MG63 (cell line): ENCODE measurements around the gene HSD17B14. TPM values are rescaled to one million over a fixed set of nuclear protein-coding genes. Genes with fewer than 3 reads are reported as not detected.

ENCODE experiments used
- DNase-seq: peaks from one replicate; pipeline ENCODE4 v3.0.0-alpha.2; 2020
- H3K27me3 ChIP-seq: fragments of 250-450 bp; sonication (Bioruptor Pico); 2 replicates; pipeline ENCODE4 v1.5.1; 2020; ENCODE audit warnings: mild to moderate bottlenecking, moderate library complexity
- H3K36me3 ChIP-seq: fragments of 250-450 bp; sonication (Bioruptor Pico); 2 replicates; pipeline ENCODE4 v1.5.1; 2020; ENCODE audit warnings: mild to moderate bottlenecking, moderate library complexity
- H3K4me3 ChIP-seq: fragments of 250-450 bp; sonication (Bioruptor Pico); 2 replicates; pipeline ENCODE4 v1.5.1; 2020; ENCODE audit warnings: mild to moderate bottlenecking, moderate library complexity
- H3K9me3 ChIP-seq: fragments of 250-450 bp; sonication (Bioruptor Pico); 2 replicates; pipeline ENCODE4 v1.5.1; 2020; ENCODE audit warnings: mild to moderate bottlenecking, moderate library complexity
- total RNA-seq: library from RNA; depleted of rRNA; stranded (reverse); fragments of >200 nt; shearing (Covaris generic); gene quantifications from 2 replicates; pipeline ENCODE4 v1.2.3, GENCODE V29; 2014; ENCODE audit warnings: low replicate concordance

The HSD17B14 gene
- total RNA-seq, 1 experiment from 2014 or later, result not detected

- H3K27me3 ChIP-seq, result no peaks in the 10 kb centered on the region
- no peaks in the 10 kb centered on the region for H3K9me3 ChIP-seq
- no peak for DNase-seq
- no peak overlapping the region for H3K4me3 ChIP-seq
- no peaks in the 10 kb centered on the region for H3K36me3 ChIP-seq
Observed at GRCh38 chr19:48815870-48816501, 20.3 kb downstream of the HSD17B14 start.

DNA sequence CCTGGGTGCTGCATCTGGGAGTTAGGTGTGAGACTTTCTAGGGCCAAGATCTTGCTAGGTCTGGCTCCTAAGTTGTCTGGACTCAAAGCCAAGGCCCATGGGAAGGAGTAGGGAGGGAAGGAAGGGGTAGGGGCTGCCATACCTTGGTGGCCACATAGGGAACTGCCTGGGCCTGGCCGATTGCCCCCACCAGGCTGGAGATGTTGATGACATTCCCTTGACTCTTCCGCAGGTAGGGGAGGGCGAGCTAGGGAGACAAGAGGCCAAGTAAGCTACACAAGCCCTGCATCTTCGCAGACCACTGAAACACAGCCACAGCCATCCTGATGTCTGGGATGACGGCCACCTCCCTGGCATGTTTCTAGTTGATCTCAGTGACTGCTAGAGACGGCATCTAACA, 21.4 kb downstream of the HSD17B14 start:
- H3K9me3 ChIP-seq, result no peaks in the 10 kb centered on the region
- H3K27me3 ChIP-seq, result no peaks in the 10 kb centered on the region
- H3K36me3 ChIP-seq, result no peaks in the 10 kb centered on the region
- DNase-seq, result no peak
- no peak overlapping the region for H3K4me3 ChIP-seq

DNA sequence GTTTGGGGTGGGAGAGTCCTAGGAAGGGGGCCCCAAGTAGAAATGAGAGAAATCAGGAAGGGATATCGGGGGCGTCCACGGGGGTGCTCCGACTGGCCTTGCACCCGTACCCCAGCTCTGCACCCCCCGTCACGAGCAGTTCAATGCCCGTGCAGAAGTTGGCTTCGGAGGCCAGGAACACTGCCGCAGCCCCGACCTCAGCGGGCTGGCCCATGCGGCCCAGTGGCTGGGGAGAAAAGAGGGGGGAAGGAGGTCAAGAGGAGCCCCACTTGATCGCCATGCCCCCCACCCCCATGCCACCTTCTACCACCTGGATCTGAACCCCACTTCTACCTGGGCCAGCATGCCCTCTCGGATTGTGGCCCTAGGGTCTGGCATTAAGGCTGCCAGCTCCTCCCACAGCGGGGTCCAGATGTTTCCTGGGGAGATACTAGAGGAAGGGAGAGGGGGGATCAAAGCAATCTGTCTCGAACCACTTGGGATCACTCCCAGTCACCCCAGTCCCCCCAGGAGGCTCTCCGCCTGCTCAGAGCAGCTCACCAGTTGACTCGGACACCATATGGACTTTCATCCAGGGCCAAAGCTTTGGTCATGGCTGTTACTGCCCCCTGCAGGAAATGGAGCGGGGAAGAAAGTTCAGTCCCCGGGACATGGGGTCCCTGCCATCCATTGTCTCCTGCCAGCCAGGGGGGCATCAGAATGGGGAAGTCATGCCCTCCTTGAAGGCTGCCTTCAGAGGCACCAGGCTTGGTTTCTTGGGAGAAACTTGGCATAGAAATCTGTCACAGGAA, 23.0 kb downstream of the HSD17B14 start:
- DNase-seq, result no peak
- Histone ChIP-seq H3K4me3 (no peak overlapping the region), H3K9me3 (no peaks in the 10 kb centered on the region), H3K27me3 (no peaks in the 10 kb centered on the region), H3K36me3 (no peaks in the 10 kb centered on the region)

DNA sequence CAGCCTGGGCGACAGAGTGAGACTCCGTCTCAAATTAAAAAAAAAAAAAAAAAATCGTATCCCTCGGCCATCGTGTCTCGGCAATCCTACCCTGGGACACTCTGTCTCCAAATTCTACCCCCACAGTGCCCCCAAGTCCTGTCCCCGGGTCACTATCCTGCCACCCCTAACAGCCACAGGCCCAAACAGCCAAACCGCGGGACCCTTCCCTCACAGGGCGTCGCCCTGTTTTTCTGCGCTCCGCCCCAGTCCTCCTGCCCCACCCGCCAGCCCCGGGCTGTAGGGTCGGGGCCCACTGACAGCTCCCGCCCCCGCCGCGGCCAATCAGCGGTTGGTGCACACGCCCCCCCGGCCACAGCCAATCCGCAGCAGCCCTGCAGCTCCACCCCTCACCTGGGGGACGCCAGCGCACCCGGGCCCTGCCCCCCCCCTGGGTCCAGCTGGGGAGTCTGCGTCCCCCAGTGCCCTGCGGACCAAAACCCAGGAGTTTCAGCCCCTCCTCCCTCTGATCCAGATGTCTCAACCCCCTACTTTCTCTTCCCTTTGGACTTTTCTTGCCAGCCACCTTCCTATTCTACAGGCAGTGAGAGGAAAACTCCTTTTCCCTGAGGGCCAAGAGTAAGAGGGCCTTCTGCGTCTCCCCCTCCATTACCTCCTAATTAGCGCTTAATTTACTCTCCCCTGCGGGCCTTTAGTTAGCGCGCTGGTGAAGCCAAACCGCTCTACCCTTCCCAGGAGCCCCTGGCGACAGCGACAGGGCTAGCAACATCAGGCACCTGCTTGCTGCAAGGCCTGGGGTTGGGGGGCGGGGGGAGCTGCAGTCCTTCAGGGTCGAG, 24.0 kb downstream of the HSD17B14 start:
- H3K27me3 ChIP-seq, result no peaks in the 10 kb centered on the region
- peak overlapping the region; percentile 64 for H3K4me3 ChIP-seq
- peaks cover 4% of the 10 kb centered on the region; the same call in 1 of the 2 replicates for H3K36me3 ChIP-seq
- H3K9me3 ChIP-seq, result no peaks in the 10 kb centered on the region
- peak; percentile 76 for DNase-seq

DNA sequence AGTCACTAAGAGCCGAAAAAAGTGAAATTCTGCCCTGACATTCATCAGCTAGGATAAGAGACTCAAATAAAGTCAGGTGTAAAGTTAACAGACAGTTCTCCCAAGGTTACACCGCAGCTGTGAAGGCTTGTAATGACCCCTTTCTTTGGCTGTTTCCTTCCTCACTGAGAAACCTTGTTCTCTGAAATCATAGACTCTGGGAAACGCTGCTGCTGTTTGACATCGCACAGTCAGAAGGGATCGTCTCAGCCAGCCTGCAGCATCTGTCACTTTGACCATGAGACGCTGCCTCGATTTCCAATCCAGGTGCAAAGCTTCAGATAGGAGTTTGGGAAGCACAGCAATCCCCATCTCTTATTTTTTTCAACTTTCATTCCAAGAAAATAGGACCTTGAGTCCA, 26.1 kb downstream of the HSD17B14 start:
- Histone ChIP-seq H3K4me3 (peak overlapping the region; percentile 64), H3K27me3 (no peaks in the 10 kb centered on the region), H3K36me3 (peaks cover 6% of the 10 kb centered on the region; the same call in 1 of the 2 replicates), H3K9me3 (no peaks in the 10 kb centered on the region)
- DNase-seq, result no peak

GRCh38 chr19:48807590-48808308, 28.5 kb downstream of the HSD17B14 start:
- H3K4me3 ChIP-seq, result no peak overlapping the region
- no peak for DNase-seq

DNA sequence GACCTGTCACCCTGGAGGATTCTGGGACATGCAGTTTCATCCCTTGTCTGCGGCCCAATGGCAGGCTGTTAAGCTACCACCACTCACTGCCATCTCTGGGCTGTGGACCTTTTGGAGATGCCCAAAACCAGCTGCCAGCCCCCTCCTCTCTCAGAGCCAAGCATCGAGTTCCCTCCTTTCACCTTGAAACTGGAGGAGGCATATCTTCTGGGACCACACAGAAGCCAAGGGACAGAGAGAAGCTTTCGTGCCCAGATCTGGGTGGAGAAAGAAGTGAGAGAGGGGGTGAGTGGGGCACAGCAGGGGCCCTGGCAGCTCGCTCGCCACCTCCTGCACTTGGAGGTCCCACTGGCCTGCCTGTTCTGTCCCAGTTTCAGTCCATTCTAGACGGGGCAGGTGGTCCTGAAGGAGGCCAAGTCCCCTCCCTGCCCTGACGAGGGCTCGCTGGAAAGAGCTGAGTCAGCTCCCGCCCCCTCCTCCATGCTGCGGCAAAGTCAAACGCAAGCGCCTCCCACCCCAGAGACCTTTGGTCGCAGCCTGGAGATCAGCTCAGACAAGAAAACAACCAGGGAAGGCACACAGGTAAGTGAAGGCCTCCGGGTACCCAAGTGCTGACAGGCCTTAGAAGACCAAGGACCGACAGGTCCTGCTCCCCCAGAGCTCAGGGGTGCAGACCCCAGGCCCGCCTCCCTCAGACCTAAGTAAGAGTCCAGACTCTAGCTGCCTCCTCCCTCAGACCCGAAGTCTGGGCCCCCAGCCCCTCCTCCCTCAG, 29.3 kb downstream of the HSD17B14 start:
- DNase-seq, result peak; percentile 43
- no peaks in the 10 kb centered on the region for H3K27me3 ChIP-seq
- no peaks in the 10 kb centered on the region for H3K9me3 ChIP-seq
- no peak overlapping the region for H3K4me3 ChIP-seq
- peaks cover 6% of the 10 kb centered on the region; the same call in 1 of the 2 replicates for H3K36me3 ChIP-seq

More at GRCh38 chr19:48807590-48808308, 28.5 kb downstream of the HSD17B14 start:
- H3K36me3 ChIP-seq, result peaks cover 6% of the 10 kb centered on the region; the same call in 1 of the 2 replicates
- no peaks in the 10 kb centered on the region for H3K27me3 ChIP-seq
- no peaks in the 10 kb centered on the region for H3K9me3 ChIP-seq

- Histone ChIP-seq H3K36me3 (peaks cover 6% of the 10 kb centered on the region; the same call in 1 of the 2 replicates), H3K27me3 (no peaks in the 10 kb centered on the region), H3K4me3 (no peak overlapping the region), H3K9me3 (no peaks in the 10 kb centered on the region)
- DNase-seq, result no peak
Observed at GRCh38 chr19:48806518-48806817, 29.8 kb downstream of the HSD17B14 start.

GRCh38 chr19:48805452-48805851, 30.8 kb downstream of the HSD17B14 start:
- H3K4me3 ChIP-seq, result no peak overlapping the region
- H3K27me3 ChIP-seq, result no peaks in the 10 kb centered on the region
- peaks cover 6% of the 10 kb centered on the region; the same call in 1 of the 2 replicates for H3K36me3 ChIP-seq
- no peak for DNase-seq
- no peaks in the 10 kb centered on the region for H3K9me3 ChIP-seq

DNA sequence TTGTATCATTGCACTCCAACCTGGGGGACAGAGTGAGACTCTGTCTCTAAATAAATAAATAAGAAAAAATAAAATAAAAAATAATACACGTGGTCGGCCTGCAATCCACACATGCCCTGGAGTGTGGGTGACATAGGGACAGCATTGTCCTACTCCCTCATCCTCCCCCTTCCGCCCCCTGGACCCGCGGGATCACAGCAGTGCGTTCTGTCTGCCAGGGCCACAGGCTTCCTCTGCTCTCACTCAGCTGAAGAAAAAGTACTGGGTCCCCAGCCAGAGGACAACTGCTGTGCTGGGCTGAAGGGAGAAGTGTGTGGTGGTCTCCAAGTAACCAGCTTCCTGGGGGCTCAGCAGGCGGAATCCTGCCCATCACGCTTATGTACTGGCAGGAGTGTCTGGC, 31.8 kb downstream of the HSD17B14 start:
- Histone ChIP-seq H3K27me3 (no peaks in the 10 kb centered on the region), H3K36me3 (peaks cover 8% of the 10 kb centered on the region; the same call in 1 of the 2 replicates), H3K4me3 (no peak overlapping the region), H3K9me3 (no peaks in the 10 kb centered on the region)
- DNase-seq, result no peak

DNA sequence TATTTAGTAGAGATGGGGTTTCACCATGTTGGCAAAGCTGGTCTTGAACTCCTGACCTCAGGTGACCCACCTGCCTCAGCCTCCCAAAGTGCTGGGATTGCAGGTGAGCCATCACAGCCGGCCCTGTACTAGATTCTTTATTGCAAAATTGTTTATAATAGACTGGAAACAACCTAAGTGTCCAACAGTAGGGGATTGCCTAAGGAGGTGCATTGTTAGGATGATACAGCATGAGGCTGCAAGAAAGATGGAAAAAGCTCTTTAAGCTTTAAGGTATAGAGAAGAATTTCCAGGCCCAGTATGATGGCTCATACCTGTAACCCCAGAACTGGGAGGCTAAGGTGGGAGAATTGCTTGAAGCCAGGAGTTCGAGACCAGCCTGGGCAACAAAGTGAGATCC, 33.7 kb downstream of the HSD17B14 start:
- no peak overlapping the region for H3K4me3 ChIP-seq
- no peaks in the 10 kb centered on the region for H3K27me3 ChIP-seq
- peaks cover 9% of the 10 kb centered on the region for H3K36me3 ChIP-seq
- DNase-seq, result no peak
- H3K9me3 ChIP-seq, result no peaks in the 10 kb centered on the region

DNA sequence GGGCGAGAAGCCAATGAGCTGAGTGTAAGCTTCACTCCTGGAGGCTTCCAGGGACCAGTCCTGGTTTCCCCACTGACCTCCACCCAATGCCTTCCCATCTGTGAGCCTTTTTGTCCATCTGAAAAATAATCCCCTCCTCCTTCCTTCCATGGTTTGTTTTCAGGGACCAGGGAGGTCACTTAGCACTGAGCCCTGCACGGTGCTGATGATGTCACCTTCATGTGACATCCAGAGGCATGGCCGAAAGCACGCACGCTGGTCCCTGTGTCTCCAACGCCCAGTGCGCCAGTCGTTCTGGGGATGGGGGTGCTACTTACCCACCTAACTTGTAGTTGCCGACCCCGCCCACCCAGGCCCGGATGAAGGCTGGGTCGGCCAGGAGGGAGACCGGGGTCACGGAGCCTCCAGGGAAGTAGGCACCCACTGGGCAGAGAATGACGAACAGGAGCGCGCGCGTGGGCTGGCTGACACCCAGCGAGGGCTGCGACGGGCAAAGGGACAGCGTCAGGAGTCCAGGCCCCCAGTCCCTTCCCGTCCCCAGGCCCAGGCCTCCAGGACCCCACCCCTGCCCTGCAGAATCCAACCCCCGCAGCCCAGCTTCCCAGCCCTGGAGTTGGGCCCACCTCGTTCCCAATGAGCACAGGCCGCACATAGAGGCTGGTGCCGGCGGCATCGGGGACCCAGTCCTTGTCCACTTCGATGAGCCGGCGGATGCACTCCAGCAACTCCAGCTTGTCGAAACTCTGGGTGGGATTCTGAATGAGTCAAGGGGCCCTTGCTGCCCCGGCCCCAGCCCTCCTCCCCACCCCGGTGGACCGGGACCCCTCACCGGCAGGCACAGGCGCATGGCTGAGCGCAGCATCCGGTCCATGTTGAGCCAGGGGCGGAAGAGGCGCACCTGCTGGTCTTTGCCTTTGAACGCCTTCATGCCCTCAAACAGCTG, 36.7 kb downstream of the HSD17B14 start:
- no peak for DNase-seq
- Histone ChIP-seq H3K4me3 (no peak overlapping the region), H3K36me3 (peaks cover 5% of the 10 kb centered on the region), H3K27me3 (no peaks in the 10 kb centered on the region), H3K9me3 (no peaks in the 10 kb centered on the region)

DNA sequence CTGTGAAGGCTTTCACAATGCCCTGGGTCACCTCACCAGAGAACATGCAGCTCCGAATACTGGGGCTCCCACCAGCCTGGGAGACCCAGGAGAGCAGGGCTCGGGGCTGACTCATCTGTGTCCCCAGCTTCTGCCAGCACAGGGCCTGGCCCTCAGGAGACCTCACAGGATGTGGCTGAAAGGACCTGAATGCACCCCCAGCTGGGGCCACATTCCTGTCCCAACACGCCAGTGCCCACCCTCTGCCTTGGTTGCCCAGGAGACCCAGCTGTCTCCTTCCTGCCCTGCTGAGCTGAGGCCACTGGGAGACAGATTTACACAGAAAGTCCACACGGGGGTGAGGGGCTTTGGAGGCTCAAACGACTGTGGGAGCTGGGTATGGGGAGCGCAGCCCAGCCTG, 37.4 kb downstream of the HSD17B14 start:
- DNase-seq, result no peak
- H3K36me3 ChIP-seq, result peaks cover 5% of the 10 kb centered on the region
- H3K27me3 ChIP-seq, result no peaks in the 10 kb centered on the region
- no peak overlapping the region for H3K4me3 ChIP-seq
- H3K9me3 ChIP-seq, result no peaks in the 10 kb centered on the region

DNA sequence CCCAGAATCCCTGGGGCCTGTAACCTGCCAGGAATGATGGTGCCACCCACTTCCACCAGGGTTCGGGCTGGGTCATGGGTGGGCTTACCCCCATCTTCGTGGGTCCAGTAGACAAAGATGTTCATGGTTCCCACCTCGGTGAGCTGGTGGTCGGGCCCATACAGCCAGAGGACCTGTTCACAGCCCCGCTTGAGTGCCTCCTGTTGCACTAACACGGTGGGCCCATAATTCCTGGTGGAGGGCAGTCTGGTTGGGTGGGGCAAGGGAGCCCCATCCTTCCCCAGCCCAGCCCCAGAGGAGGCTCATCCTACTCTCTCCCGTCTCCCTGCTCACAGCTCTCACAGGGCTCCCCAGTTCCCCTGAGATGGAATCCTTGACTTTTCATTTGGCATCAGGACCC, 39.2 kb downstream of the HSD17B14 start:
- no peaks in the 10 kb centered on the region for H3K27me3 ChIP-seq
- no peak overlapping the region for H3K4me3 ChIP-seq
- peaks cover 5% of the 10 kb centered on the region for H3K36me3 ChIP-seq
- H3K9me3 ChIP-seq, result no peaks in the 10 kb centered on the region
- no peak for DNase-seq
